ENCODE measurements around the gene THRB.

Gene THRB

DNA sequence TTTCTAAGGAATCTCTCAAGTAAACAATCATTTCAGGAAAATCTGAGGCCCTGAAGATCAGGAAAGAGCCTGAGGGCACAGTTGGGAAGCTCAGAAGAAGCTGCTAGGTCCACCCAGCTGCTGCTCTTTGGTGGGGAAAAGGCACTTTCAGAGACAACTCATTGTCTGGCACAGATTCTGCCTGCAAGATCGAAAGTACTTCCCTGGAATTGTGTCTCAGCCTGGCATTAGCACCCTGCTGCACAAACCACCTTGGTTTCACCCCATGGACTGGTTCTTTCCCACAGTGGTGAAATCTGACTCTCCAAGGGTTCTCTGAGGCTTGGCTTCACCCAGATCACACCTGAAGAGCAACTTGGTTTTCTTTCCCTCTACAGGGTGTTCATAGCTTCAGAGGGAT is 18.7 kb downstream of the THRB start:
- H3K4me3 ChIP-seq (replicated peaks; ENCODE audit: low read depth, low read length) = no peak overlapping the region
- TF ChIP-seq, protein P1, sequence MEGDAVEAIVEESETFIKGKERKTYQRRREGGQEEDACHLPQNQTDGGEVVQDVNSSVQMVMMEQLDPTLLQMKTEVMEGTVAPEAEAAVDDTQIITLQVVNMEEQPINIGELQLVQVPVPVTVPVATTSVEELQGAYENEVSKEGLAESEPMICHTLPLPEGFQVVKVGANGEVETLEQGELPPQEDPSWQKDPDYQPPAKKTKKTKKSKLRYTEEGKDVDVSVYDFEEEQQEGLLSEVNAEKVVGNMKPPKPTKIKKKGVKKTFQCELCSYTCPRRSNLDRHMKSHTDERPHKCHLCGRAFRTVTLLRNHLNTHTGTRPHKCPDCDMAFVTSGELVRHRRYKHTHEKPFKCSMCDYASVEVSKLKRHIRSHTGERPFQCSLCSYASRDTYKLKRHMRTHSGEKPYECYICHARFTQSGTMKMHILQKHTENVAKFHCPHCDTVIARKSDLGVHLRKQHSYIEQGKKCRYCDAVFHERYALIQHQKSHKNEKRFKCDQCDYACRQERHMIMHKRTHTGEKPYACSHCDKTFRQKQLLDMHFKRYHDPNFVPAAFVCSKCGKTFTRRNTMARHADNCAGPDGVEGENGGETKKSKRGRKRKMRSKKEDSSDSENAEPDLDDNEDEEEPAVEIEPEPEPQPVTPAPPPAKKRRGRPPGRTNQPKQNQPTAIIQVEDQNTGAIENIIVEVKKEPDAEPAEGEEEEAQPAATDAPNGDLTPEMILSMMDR (IDR thresholded peaks at IDR 0.05; ENCODE audit: low read depth, low read length, missing control alignments) = no peak
- DNase-seq (ENCODE audit: extremely low read depth, low read depth) = no peak

DNA sequence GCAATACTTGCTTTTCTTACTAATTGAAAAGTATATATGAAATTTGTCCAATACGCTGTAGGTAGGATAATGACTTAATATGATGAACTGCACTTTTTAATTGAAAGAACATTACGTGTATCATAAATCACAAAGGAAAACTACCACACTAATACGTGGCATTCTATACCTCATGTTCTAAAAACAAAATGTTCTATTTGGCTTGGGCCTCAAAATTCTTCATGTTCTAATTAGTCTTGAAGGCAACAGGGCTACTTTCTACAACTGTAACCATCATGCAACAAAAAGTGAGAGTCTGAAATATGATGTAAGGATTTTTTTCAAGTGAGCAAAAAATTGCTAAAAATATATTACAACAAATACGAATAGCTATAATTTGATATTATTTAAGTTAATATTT is 19.8 kb downstream of the THRB start:
- TF ChIP-seq, protein P1 (IDR thresholded peaks at IDR 0.05; ENCODE audit: low read depth, low read length, missing control alignments) = no peak
- H3K4me3 ChIP-seq (replicated peaks; ENCODE audit: low read depth, low read length) = no peak overlapping the region
- DNase-seq (ENCODE audit: extremely low read depth, low read depth) = no peak

DNA sequence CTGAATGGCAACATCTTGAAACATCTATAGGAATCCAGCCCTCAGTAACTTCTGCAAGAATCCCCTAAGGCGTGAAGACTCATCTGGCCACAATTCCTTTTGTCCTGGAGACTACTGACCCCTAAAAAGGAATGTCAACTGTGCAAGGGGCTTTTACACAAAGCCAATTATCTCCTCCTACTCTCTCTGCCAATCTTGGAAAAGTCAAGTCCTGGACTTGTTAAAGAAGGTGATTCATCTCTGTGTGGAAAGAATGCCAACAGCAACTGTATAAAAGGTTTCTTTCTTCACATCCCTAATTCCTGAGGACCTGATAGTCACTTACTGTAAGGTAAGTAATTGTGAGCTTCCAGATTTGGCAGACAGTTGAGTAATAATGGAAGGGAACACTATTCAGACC is 22.3 kb downstream of the THRB start:
- TF ChIP-seq, protein P1 (IDR thresholded peaks at IDR 0.05; ENCODE audit: low read depth, low read length, missing control alignments) = no peak
- no peak overlapping the region for H3K4me3 ChIP-seq (replicated peaks; ENCODE audit: low read depth, low read length)
- DNase-seq (ENCODE audit: extremely low read depth, low read depth) = no peak

DNA sequence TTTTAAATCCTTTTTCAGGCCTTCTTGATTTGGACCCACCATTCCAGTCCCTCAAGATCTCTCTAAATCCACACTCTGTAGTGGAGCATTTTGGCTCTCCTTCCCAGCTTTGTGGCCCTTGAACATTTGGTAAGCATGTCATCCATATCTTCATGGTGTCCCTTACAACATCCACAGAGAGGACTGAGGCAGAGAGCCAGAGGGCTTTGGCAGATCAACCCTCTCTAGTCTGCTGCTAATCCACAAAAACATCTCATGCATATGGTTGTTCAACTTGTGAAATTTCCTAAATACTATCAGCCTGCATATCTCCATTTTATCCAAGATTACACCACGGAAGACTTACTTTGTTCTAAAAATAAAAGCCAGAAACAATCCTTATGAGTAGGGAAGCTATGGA is 23.2 kb downstream of the THRB start:
- H3K4me3 ChIP-seq (replicated peaks; ENCODE audit: low read depth, low read length) = no peak overlapping the region
- DNase-seq (ENCODE audit: extremely low read depth, low read depth) = no peak
- TF ChIP-seq, protein P1 (IDR thresholded peaks at IDR 0.05; ENCODE audit: low read depth, low read length, missing control alignments) = no peak

DNA sequence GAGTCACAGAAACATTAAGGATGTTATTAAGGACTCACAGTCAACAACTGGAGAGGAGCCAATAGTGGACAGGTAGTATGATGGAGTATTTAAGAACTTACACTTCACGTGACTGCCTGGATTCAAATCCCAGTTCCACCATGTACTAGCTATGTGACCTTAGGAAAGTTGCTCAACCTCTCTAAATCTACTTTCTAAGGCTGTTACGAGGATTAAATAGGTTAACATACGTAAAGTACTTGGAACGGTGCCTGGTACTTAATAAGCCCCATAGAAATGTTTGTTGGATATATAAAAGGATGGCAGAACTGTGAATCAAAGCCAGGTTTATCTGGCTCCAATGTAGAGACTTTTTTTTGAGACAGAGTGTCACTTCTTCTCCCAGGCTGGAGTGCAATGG is 24.4 kb downstream of the THRB start:
- H3K4me3 ChIP-seq (replicated peaks; ENCODE audit: low read depth, low read length) = no peak overlapping the region
- TF ChIP-seq, protein P1 (IDR thresholded peaks at IDR 0.05; ENCODE audit: low read depth, low read length, missing control alignments) = no peak
- DNase-seq (ENCODE audit: extremely low read depth, low read depth) = no peak

DNA sequence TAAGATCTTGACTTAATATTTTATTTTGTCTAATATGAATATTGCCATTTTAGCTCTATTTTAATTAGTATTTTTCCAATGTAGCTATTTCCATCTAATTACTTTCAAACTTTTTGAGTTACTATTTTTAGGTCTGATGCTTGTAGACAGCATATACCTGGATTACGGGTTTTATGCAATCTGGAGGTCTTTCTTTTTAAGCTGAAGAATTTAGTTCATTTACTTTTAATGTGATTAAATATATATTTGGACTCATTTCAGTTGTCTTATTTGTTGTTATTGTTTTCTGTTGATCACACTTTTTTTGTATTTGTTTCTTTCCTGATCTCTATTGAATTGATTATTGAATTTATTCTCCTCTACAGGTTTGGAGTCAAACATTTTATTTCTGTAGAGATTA is 30.3 kb downstream of the THRB start:
- TF ChIP-seq, protein P1 (IDR thresholded peaks at IDR 0.05; ENCODE audit: low read depth, low read length, missing control alignments) = no peak
- H3K4me3 ChIP-seq (replicated peaks; ENCODE audit: low read depth, low read length) = no peak overlapping the region
- no peak for DNase-seq (ENCODE audit: extremely low read depth, low read depth)

DNA sequence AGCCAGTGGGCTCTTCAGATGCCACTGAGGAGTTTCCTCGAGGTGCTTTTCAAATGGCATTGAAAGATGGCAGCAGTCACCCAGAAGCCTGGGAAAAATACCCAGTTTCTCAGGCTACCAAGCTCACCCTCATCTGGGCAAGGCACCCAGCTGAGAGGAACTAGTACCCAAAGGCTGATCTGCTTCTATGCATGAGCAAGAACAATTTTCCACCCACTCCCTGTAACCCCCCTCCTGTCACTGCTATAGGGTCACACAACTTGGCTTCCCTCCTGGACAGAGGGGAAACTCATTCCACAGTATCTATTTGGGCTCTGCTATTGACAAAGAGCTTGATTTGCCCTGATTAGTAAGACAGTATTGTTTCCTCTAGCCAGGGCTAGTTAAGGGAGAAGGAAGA is 31.9 kb downstream of the THRB start:
- DNase-seq (ENCODE audit: extremely low read depth, low read depth) = no peak
- H3K4me3 ChIP-seq (replicated peaks; ENCODE audit: low read depth, low read length) = no peak overlapping the region
- TF ChIP-seq, protein P1 (IDR thresholded peaks at IDR 0.05; ENCODE audit: low read depth, low read length, missing control alignments) = no peak
